DMS53 treated with DMSO at 0.1 percent for 48 hours (cell line): Measurements from ENCODE around the gene PLCH1.

Source experiments
- DNase-seq: peaks from one replicate; lab custom pipeline; 2025; ENCODE audit not compliant: unreplicated experiment; lab: John Stamatoyannopoulos, UW

Gene PLCH1

DNA sequence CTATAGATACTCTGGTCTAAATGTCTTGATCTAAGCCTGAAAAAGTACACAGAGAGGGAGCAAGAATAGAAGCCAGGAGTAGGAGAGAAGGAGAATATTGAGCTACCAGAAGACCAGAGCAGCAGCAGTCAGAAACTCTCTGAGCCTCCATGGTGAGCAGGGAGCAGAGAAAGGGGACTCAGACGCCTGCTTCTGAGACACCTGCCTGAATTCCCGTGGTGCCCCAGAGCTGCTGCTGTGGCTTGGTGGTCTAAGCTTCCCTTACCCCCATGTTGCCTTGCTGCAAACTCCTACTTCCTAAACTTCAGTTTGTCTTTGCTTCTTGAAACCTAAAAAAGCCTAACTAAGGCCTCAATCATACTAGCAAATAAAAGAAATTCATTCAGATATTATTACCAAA lies 356.5 kb downstream of the PLCH1 start:
- no peak for DNase-seq

DNA sequence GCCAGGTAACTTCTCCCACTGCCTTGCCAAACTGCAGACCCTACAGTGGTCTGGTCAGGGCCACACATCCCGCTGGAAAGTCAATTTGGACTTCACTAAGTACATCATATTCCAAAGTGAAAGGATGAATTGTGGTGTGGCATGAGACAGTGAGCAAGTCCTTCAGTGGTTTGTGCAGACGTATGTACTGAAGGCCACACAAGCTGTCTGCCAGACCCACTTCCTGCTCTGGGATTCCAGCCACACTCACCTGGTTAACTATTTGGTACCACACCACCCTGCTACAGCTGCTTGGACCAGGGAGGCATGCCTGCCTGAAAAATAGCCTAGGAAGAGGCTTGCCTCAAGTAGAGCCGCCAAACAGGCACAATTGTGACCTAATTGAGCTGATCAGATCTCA lies 357.3 kb downstream of the PLCH1 start:
- DNase-seq, result no peak

DNA sequence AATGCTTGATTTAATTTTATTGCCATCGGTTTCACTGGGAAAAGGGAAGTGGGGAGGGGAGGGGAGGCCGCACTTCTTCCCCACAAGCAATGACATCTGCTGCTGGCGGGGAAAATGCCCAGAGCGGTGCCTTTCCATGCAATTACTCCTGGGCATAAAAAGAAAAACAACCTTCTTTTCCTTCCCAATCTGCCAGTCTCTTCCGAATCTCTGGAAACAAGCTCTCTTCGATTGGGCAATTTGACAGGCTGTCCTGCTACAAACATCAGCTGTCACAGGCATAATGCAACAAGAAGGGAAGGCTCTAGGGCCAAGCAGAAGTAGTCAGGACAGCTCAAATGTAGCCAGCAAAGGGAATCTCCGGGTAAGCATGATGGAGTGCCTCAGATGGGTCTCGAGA lies 358.0 kb downstream of the PLCH1 start:
- no peak for DNase-seq

DNA sequence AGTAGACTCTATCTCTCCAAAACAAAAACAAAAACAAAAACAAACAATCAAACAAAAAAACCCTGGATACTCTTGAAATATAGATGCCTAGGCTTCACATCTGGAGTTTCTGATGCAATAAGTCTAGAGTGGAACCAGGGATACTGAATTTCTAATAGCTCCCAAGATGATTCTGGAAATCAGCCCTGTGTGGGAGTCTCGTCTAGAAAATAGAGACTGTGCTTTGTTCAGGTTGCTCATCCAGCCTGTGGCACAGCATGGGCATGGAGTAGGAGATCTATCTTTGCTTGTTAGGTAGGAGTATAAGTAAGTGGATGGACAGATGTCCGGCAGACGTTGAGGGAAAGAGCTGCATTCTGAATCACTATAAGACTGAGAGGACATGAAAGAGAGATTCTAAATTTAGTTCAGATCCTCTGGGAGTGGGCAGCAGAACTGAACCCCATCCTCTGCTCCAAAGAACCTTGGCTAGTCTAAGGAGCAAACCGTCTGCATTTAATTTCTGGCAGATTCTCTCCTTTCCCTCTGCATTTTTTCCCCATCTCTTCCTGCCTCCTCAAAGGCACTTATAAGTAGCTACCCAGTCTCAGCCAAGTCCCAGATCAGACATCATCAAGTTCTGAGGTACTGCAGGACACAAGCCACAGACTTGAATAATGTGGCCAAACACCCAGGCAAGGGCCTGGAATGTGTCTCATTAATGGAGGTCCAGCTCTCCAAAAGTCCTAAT lies 358.8 kb downstream of the PLCH1 start:
- no peak for DNase-seq

DNA sequence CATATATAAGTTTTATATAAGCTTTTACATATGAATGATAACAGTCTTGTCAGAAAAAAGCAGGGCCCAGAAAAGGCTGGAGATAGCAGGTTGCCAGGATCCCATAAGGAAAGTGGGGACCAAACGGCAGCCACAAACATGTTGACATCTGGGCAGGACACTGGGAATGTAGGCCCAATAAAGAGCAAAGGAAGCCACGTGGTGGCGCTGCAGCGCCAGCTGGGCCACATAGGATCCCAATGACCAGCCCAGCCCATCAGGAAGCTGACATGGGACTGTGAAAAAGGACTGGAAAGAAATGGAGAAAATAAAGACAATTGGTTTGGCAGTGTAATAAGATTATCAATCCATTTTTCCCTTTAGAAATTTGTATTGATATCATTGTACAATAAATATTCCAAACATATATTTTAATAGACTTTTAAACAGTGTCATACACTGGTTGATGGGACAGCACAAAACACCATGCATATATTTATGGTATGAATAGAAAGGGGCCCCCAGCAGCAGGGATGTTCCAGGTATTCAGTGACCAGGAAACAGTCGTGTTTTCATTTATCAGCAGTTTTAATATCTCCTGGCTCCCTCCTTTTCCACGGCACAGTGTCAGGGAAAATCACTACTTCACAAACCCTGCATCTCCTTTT lies 362.4 kb downstream of the PLCH1 start:
- DNase-seq, result peak; percentile 38

DNA sequence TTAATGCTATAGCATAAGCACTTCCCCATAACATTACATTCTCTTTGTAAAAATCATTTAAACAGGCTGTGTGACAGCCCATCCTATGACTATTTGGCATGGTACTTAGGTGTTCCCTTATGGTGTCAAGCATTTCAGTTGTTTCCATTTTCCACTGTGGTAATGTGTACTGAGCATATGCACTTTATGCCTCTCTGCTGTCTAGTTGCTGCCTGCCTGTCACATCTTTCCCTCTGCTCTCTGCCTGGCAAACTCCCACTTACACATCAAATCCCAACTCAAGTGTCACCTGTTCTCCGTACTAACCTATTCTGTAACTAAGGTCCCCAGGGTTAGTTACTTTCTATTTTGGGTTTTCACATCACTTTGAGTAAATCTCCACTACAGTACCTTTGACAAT lies 367.0 kb downstream of the PLCH1 start:
- DNase-seq, result no peak

DNA sequence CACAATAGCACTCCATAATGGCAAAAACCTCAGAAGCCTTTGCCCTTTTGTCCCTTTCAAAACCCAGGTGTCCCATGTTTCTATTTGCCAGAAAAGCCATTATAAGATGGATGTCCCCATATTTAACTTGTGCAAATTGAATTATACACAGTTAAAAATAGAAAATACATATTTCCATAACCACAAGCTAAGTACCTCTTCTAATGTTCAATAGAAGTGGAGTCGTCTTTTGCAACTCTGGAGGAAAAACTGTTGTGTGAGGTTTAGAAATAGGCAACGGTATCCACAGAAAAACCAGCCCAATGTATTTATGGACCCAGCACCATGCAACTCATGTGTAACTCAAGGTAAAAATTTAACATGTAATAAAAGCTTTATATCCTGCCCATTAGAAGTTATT lies 367.8 kb downstream of the PLCH1 start:
- no peak for DNase-seq

DNA sequence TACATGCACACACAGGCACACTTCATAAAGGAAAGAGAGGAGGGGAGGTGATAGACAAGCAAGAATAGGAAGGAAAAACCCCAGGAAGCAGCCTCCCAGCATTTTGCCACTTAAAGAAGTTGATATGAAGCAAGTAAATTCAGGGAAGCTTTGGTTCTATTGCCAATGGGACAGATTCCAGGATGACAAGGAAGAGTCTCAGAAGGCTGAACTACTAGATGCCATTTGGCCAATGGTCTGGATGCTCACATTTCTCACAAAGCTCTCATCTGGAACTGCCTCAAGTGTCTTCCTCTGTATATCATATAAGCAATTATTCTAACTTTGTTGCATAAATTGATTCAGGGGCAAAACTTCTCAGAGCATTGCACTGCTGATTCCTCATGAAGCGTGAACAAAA lies 372.6 kb downstream of the PLCH1 start:
- DNase-seq, result no peak

DNA sequence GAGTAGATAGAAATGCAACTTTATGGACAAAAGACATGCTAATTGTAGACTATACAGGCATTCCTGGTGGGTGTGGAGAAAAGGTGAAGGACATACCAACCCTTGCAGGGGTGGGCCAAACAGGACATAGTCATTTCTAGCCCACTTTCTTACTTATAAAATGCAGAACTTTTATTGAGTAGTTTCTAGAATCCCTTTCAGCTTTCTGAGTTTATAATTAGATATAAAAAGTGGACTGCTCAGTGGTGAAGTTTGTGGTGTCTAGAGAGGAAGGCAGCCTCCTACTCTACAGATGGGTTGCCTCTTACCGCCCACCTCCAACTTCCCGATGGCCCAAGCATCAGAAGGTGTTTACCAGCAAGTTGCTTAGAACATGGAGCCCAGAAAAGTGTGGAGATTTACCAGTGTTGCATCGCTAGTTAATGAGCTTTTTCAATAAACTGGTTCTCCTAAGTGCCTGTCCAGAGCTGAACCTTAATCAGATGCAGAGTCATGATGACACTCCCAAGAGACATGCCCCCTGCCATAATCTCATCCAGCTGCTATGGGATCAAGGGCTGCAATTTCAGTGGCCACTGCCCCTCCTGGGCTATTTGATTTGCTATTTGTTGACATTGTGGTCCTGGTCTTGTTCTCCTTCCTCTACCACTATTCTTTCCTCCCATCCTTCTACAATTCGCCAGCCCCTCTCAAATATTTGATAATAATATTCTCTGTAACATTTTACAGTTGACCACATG lies 373.9 kb downstream of the PLCH1 start:
- no peak for DNase-seq

DNA sequence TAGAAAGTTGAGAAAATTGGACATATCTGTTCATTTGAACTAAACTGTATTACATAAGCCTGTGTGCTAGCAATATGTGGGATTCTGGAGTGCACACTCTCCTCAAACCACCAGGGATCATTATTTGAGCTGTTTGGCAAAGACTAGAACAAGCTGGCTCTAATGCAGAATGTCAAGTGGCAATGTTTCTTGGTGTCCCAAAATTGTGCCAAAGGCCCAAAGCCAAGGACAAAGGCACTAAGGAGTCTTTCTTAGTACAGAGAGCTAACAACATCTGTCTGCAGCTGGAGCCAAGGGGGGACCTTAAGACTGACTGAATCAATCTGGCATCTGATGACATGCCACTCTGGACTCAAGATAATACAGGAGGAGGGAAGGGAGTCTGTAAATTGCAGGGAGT lies 374.7 kb downstream of the PLCH1 start:
- no peak for DNase-seq

DNA sequence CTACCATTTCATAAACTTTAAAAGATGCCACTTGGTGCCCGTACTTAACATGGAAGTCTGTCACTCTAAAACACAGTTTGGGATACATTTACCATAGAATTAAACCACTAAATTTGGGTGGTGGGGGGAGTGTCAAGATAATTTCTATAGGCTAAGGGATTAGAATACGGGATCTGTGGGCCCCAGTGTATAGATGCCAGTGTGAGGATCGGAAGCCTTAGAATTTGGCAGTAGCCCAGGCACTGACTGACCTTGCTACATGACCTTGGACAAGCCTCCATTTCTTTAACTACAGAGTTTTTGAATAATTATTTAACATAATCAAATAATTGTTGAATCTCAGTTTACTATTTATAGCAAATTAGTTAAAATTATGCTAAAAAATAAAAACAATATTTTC lies 375.1 kb downstream of the PLCH1 start:
- no peak for DNase-seq

DNA sequence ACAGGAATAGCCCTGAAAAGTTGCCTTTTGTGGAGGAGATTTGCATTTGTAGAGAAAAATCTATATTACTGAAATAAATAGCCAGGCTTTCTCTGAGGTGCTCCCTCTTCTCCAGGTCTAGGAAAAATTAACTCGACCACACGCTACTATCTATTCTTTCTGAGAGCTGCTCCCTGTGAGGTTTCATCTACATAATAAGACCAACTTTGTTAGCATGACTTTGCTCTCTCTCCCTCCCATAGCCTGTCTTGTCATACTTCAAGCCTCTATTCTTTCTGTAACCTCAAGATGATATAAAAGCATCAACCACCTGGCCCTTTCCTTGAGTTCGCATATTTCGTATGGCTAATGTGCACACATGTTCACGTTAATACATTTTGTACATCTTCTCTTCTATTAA lies 375.6 kb downstream of the PLCH1 start:
- DNase-seq, result no peak

DNA sequence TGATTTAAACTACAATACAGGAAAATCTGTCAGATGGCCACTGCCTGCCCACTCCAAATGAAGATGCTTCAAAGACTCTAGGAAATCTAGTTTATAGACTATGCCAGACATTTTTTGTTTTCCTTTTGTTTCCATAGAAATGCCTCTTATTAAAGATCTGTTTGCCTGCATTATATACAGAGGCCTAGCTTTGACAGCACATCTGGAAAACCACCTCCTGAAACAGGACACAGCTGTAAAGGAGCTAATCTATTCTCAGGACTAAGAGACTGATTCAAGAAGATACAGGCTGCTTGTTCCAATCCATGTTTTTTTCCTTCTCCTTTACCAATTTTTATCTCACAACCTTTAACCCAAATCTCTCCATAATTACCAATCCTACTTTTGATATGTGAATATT lies 376.1 kb downstream of the PLCH1 start:
- DNase-seq, result no peak

DNA sequence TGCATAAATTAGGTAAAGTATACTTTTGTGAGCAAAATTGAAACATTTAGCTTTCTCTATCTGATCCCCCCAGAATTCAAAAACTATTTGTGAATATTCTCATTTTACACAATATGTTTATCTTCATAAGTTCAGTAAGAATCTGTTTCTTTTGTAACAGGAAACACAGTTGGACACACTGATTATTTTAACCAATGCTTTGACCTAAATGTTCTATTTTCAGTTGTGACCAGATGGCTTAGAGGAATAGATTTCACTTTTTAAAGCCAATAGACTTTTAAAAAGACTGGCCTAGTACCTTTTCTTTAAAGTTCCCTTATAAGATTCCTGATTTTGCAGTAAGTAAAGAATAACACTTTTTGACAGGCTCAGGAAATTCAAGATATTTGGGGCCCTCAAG lies 377.4 kb downstream of the PLCH1 start:
- no peak for DNase-seq

DNA sequence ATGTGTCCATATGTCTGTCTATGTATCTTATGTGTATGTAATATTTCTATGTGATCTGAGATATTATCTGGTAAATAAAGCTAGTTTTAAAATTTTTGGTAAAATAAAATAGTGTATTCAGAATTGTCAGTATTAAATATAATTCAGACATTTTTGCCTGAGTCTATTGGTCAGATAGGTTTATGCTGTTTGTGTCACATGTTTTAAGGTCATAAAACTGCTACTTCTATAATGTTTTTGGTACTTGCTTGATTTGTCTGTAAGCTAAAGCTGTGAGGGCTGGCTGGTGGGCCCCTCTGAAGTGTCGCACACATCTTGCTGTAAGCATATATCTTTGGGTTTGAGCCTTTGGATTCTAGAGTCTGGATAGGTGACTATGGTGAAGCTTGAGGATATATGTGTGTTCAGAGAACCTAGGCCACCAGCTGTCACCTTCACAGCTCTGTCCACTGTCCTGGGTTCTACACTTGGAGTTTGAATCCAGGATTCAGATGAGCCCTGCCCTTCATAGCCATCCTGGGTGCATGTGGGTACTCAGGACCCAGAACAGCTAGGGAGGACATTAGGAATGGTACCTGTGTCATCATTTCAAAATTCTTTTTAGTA lies 379.6 kb downstream of the PLCH1 start:
- no peak for DNase-seq

DNA sequence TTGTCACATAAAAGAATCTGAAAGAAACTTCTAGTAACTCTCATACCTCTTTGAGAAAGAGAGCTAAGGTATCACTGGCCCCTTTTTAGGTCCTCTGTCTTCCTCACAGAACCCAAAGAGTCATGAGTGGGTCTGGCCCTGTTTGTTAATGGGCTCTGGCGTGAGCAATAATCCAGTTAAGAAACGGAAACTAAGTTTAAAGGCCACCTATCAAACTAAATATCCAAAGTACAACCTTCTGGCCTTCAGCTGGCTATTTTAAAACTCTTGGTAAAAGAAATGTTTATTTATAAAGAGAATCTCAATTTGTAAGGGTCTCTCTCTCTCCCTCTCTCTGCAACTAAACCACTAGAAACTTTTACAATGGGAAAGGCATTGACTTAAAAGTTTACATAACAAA lies 380.4 kb downstream of the PLCH1 start:
- DNase-seq, result no peak

DNA sequence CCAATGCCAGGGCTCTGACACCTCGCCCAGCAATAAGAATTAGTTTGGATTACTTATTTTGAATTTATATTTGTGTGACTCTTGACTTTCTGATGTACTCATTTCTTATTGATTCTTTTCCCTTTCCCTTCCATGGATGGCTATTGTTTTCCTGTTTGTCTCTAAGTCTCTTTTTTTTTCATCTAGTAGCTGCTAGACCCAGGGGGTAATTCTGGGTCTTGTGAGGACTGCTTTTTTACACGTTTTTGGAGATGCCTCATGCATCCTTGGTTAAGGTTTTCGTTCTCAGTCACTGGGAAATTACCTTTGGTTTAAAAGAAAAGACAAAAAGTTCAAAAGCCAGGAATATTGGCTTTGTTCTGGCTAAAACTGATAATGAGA lies 381.2 kb downstream of the PLCH1 start:
- DNase-seq, result no peak

DNA sequence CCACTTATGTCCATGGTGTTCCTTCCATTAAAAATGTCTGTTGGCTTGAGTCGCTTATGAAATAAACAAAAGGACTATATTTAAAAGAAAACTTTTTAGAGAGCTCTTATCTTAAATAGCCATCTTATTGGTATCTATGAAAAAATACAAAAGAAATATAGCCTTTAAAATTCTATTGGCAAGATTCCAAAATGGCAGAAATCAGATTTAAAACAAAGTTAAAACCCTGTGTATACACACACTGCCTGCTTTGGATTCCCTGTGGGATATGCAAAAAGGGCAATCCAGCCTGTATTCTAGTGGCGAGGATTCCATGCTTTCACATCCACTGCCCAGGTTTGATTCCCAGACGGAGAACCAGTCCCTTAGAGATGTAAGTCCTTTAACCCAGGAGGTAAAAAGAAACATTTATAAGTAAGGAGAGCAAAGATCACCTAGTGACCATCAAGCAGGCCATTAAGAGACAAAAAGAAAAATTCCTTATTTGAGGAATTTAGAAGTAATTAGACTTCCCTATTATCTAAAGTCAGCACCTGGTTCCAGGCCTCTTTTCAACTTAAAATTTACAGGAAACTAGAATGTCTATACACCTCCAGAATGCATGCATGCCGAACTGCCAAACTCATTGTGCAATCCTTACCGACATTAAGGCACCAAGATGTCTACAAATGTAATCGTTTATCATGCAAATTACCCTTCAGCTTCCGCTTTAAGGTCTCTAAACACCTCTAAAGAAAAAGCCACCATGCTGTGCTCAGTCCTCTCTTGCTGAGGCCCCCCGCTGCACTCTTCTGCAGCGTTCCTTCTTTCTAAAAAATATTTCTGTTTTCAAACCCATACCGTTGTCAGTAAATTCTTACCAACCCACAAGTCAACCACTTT lies 381.8 kb downstream of the PLCH1 start:
- DNase-seq, result no peak

DNA sequence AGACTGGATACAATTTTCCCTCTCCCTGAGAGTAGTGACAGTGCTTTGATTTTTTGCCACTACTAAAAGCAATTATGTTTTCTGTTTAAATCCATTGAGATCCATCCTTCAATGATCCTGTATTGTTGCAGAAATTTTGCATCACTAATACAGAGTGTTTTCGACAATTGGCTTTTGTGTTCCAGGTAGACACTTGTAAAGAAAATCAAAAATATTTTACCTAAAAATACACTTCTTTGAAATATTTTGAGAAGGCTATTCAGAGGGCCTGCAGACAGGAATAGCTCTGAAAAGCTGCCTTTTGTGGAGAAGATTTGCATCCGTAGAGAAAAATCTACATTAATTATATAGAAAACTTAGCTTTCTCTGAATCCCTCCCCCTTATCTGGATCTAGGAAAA lies 384.6 kb downstream of the PLCH1 start:
- DNase-seq, result no peak

DNA sequence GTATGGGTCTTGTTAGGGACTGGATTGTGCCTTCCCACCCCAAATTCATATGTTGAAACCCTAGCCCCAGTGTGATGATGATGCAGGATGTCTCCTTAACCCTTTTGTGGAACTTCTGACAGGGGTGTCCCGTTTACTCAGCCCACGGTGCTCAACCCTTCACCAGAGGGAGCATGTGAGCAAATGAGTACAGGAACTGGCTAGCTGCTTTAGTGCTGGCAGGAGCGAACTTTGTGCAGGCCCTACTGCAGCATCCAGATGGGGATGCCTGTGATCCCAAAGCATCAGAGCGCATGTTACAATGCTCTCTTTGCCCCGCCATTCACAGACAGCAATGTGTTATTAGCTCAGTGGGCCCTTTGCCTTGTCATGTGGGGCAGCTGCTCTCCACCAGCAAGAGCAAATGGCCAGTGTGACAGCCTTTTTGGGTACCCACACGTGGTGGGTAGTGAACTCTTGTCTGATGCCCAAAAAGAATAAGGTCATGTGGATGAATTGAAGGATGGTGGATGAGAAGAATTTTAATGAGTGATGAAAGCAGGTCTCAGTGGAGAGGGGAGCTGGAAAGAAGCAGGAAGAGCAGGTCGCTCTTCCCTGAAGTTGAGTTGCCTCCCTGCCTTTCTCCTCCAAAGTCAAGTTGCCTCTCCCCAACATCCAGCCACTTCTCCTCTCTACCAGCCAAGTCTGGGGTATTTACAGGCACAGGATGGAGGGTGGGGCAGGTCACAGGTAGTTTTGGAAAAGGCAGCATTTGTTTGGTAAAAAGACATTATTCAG lies 388.1 kb downstream of the PLCH1 start:
- no peak for DNase-seq
